ENCODE measurements around the gene ZNHIT3. TPM values are rescaled to one million over a fixed set of nuclear protein-coding genes. Genes with fewer than 3 reads are reported as not detected.

ZNHIT3 gene
- total RNA-seq, 1 experiment from 2014 or later, result 61.9 TPM

DNA sequence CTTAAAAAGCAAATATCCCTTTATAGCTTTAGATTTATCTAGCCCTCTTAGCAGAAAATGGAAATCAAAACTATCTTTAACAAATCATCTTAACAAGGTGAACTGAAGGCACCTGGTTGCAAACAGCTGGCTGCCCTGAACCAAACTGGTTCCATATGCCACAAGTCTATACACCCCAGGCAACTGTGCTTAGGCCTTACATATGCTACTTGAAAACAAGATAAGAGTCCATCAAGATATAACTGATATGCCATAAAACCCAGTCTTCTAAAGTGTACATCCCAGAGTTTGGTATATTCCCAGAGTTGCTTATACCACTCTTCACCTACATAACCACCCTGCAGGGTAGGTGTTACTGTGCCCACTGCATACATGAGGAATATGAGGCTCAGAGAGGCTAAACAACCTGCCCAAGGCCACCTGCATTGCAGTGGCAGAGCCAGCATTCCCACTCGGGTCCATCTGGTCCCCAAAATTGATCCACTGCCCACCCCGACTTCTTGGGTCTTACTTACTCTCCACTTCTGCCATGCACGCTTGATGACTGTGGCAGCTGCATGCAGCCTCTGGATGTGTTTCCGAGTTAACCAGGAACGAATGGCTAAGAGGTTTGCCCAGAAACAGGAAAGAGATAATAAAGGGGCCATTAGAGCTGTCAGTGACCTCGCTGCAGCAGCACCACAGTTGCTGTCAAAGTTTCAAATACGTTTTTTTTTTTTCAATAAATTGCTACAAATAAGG lies 12.2 kb downstream of the ZNHIT3 start:
- intact Hi-C loops (cut with micrococcal nuclease; ENCODE audit: unreplicated experiment), result no loop called here
- no TSS peak for BruUV-seq (replicated peaks)
- DNase-seq, result peak in 1 of 2 experiments; percentile 14
- Mint-ChIP-seq H3K9me3 (ENCODE audit: unreplicated experiment) (no peaks in the 10 kb centered on the region), H3K4me3 (ENCODE audit: unreplicated experiment) (no peak overlapping the region), H3K27ac (ENCODE audit: unreplicated experiment) (no peak overlapping the region), H3K27me3 (ENCODE audit: insufficient read depth, unreplicated experiment) (no peaks in the 10 kb centered on the region), H3K36me3 (ENCODE audit: insufficient read depth, unreplicated experiment) (peaks cover 69% of the 10 kb centered on the region), H3K4me1 (ENCODE audit: low read depth, unreplicated experiment) (peaks cover 5% of the 10 kb centered on the region)
- ChIA-PET CTCF (no interaction called here), POLR2A (interaction anchor here (0.7 kb wide), 1 partner anchor 16 kb away, joined by 3 read pairs; no protein-coding TSS in a partner anchor)
- Histone ChIP-seq H3K4me3 (ENCODE audit: low read depth, low read length) (no peak overlapping the region), H3K36me3 (ENCODE audit: control insufficient read depth, insufficient read depth, low read length) (peaks cover 7% of the 10 kb centered on the region), H3K27me3 (replicated peaks; ENCODE audit: control insufficient read depth, insufficient read depth, low read length) (no peaks in the 10 kb centered on the region), H3K9me3 (no peaks in the 10 kb centered on the region), H3K4me1 (no peaks in the 10 kb centered on the region)
- TF ChIP-seq, protein P1, sequence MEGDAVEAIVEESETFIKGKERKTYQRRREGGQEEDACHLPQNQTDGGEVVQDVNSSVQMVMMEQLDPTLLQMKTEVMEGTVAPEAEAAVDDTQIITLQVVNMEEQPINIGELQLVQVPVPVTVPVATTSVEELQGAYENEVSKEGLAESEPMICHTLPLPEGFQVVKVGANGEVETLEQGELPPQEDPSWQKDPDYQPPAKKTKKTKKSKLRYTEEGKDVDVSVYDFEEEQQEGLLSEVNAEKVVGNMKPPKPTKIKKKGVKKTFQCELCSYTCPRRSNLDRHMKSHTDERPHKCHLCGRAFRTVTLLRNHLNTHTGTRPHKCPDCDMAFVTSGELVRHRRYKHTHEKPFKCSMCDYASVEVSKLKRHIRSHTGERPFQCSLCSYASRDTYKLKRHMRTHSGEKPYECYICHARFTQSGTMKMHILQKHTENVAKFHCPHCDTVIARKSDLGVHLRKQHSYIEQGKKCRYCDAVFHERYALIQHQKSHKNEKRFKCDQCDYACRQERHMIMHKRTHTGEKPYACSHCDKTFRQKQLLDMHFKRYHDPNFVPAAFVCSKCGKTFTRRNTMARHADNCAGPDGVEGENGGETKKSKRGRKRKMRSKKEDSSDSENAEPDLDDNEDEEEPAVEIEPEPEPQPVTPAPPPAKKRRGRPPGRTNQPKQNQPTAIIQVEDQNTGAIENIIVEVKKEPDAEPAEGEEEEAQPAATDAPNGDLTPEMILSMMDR (IDR thresholded peaks at IDR 0.05; ENCODE audit: insufficient read depth in 1 of 2, low read depth in 1 of 2, low read length in 1 of 2, severe bottlenecking in 1 of 2, unreplicated experiment in 1 of 2), result no peak

DNA sequence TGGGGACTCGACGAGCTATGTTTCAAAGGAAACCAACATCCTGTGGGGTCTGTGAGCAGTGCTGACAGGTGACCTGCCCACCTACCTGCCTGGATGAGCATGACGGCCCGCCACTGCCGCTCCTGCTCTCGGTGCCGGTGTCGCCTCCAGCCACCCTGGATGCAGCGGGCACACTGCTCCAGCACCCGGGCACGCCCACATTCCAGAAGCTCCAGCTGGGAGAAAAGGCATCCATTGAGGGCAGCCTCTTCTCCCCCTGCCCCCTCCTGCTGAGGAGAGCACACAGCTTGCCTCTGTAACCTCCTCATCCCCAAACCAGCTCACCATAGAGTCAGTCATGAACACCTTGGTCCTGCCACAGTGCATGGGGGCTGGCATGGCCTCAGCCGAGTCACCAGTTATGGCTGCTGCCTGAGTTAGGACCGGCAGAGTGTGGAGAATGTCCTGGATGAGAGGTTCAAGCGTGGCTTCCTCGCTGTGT lies 14.3 kb downstream of the ZNHIT3 start:
- POLR2A ChIA-PET, result interaction anchor here (0.9 kb wide), 1 partner anchor 43 kb away, joined by 3 read pairs; no protein-coding TSS in a partner anchor
- Histone ChIP-seq H3K4me3 (ENCODE audit: low read depth, low read length) (no peak overlapping the region), H3K4me1 (no peaks in the 10 kb centered on the region), H3K36me3 (ENCODE audit: control insufficient read depth, insufficient read depth, low read length) (peaks cover 8% of the 10 kb centered on the region), H3K27me3 (replicated peaks; ENCODE audit: control insufficient read depth, insufficient read depth, low read length) (no peaks in the 10 kb centered on the region), H3K9me3 (no peaks in the 10 kb centered on the region)
- Mint-ChIP-seq H3K4me3 (ENCODE audit: unreplicated experiment) (no peak overlapping the region), H3K36me3 (ENCODE audit: insufficient read depth, unreplicated experiment) (peaks cover 68% of the 10 kb centered on the region), H3K9me3 (ENCODE audit: unreplicated experiment) (no peaks in the 10 kb centered on the region), H3K27me3 (ENCODE audit: insufficient read depth, unreplicated experiment) (no peaks in the 10 kb centered on the region), H3K4me1 (ENCODE audit: low read depth, unreplicated experiment) (no peaks in the 10 kb centered on the region), H3K27ac (ENCODE audit: unreplicated experiment) (no peak overlapping the region)
- CTCF ChIA-PET, result no interaction called here
- TF ChIP-seq, protein P1 (IDR thresholded peaks at IDR 0.05; ENCODE audit: insufficient read depth in 1 of 2, low read depth in 1 of 2, low read length in 1 of 2, severe bottlenecking in 1 of 2, unreplicated experiment in 1 of 2), result no peak
- intact Hi-C loops (cut with micrococcal nuclease; ENCODE audit: unreplicated experiment), result no loop called here
- peak in 1 of 2 experiments; percentile 28 for DNase-seq
- BruUV-seq (replicated peaks), result no TSS peak

DNA sequence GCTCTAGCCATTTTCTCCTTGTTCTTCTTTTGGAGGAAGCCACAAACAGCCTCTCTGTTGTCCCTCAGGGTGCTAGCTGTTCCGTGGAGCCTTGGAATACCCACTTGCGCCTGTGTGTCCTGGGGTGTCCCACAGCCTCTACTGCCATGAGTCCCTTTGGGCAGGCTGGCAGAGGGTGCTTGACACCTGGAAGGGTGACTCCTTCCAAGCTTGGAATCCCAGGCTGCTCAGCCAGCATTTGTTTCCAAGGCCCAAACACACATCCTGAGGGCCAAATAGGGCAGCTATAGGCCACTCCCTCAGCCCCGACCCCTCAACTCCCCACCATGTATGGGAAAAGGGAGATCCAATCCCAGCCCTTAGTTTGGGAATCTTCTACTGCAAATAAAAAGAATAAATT lies 14.9 kb downstream of the ZNHIT3 start:
- ChIA-PET POLR2A (interaction anchor here (0.9 kb wide), 1 partner anchor 43 kb away, joined by 3 read pairs; no protein-coding TSS in a partner anchor), CTCF (no interaction called here)
- no peaks in the 10 kb centered on the region for H3K4me1 Mint-ChIP-seq (ENCODE audit: low read depth, unreplicated experiment)
- no peak overlapping the region for H3K4me3 Mint-ChIP-seq (ENCODE audit: unreplicated experiment)
- H3K4me1 ChIP-seq, result no peaks in the 10 kb centered on the region
- DNase-seq, result peak in 1 of 2 experiments; percentile 22
- intact Hi-C loops (cut with micrococcal nuclease; ENCODE audit: unreplicated experiment), result no loop called here
- H3K27me3 Mint-ChIP-seq (ENCODE audit: insufficient read depth, unreplicated experiment), result no peaks in the 10 kb centered on the region
- no peaks in the 10 kb centered on the region for H3K27me3 ChIP-seq (replicated peaks; ENCODE audit: control insufficient read depth, insufficient read depth, low read length)
- H3K36me3 Mint-ChIP-seq (ENCODE audit: insufficient read depth, unreplicated experiment), result peaks cover 66% of the 10 kb centered on the region
- H3K36me3 ChIP-seq (ENCODE audit: control insufficient read depth, insufficient read depth, low read length), result peaks cover 4% of the 10 kb centered on the region; the same call in 1 of the 2 replicates
- H3K27ac Mint-ChIP-seq (ENCODE audit: unreplicated experiment), result no peak overlapping the region
- TF ChIP-seq, protein P1 (IDR thresholded peaks at IDR 0.05; ENCODE audit: insufficient read depth in 1 of 2, low read depth in 1 of 2, low read length in 1 of 2, severe bottlenecking in 1 of 2, unreplicated experiment in 1 of 2), result no peak
- no TSS peak for BruUV-seq (replicated peaks)
- H3K4me3 ChIP-seq (ENCODE audit: low read depth, low read length), result no peak overlapping the region
- no peaks in the 10 kb centered on the region for H3K9me3 Mint-ChIP-seq (ENCODE audit: unreplicated experiment)
- H3K9me3 ChIP-seq, result no peaks in the 10 kb centered on the region

All from Caco-2 (cell line).